Coronary artery (tissue), 2 donors: ENCODE measurements around the gene MYOZ2.
A peak's percentile ranks its signal among the peaks of the same experiment; 100 is the strongest.

Experiments
- DNase-seq: peaks from one replicate; pipeline ENCODE4 v3.0.0-alpha.2; 2017; ENCODE audit warnings: low spot score
- H3K27ac ChIP-seq, 2 donors: fragments of 200-600 bp; sonication (generic); one replicate each; pipeline ENCODE4 v1.5.1; 2016 to 2019
- H3K4me3 ChIP-seq: fragments of 200-600 bp; sonication (generic); 2 replicates; pipeline ENCODE4 v1.5.1; 2016; ENCODE audit warnings: mild to moderate bottlenecking, moderate library complexity
- CTCF ChIP-seq: fragments of 200-600 bp; sonication (generic); IDR thresholded peaks from one replicate; pipeline ENCODE4 v1.5.1; 2019; ENCODE audit warnings: antibody characterized with exemption

MYOZ2 gene

GRCh38 chr4:119111296-119111695 is 24.3 kb upstream of the MYOZ2 start:
- TF ChIP-seq CTCF = no peak
- H3K4me3 ChIP-seq = no peak overlapping the region
- DNase-seq = no peak
- no peak overlapping the region for H3K27ac ChIP-seq

GRCh38 chr4:119113033-119113655 is 22.5 kb upstream of the MYOZ2 start:
- Histone ChIP-seq H3K27ac (peak overlapping the region in 1 of 2 donors; percentile 63), H3K4me3 (no peak overlapping the region)
- no peak for DNase-seq
- no peak for TF ChIP-seq CTCF

DNA sequence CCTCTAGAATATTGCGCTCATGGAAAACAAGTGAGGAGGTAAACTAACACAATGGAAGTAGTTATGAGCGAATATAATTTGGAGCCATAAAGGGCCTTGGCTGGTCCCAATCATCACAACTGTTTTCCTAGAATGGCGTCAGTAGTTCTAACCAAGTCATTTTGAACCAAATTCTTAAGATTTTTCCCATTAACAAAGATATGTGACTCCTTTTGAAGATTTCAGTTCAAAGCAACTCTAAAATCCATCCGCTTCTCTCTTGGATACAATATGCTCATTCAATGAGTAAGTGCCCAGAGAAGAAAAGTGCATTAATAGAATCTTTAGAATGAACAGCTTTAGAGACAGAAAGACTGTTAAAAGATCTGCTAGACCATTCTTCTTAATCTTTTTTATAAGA is 19.6 kb upstream of the MYOZ2 start:
- Histone ChIP-seq H3K4me3 (no peak overlapping the region), H3K27ac (no peak overlapping the region)
- no peak for DNase-seq
- TF ChIP-seq CTCF = no peak

DNA sequence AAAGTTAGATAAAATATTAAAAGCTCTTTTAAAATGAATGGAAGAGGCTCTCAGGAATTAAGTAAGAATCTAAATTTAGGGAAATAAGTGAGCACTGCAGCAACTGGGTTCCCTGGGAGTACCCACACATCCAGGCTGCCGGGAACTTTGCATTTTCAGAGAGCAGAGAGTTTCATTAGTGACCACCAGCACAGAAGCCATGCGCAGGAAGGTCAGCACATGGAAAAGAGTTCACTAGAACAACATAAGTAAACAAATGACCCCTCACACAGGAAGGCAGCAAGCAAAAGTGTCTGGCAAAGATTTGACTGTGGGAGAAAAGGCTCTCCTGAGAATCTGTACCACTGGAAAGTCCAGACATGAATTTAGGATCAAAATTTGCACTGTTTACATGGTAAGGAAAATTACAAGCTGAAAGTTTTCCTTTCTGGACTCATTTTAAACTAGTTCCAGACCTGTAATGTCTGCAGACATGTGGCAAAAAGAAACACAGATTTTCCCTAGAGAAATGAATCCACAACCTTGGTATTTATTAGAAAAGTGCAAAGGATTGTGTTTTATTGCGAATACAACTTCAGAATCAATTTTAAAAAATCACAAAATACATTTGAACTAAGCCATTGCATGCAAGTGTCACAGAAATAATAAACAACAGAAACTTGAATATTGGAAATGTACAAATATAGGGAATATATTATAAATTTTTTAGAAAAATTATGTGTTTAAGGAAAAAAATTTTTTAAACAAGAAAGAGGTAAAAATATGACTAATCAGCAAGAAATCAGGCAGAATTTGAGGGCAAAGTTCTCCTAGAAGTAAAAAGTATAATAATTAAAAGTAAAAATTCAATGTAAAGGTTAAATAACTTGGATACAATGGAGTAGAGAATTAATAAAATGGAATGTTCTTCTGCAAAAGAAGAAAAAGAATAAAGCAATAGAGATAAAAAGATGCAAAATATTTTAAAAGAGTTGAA is 18.4 kb upstream of the MYOZ2 start:
- Histone ChIP-seq H3K4me3 (no peak overlapping the region), H3K27ac (no peak overlapping the region)
- no peak for DNase-seq
- no peak for TF ChIP-seq CTCF

DNA sequence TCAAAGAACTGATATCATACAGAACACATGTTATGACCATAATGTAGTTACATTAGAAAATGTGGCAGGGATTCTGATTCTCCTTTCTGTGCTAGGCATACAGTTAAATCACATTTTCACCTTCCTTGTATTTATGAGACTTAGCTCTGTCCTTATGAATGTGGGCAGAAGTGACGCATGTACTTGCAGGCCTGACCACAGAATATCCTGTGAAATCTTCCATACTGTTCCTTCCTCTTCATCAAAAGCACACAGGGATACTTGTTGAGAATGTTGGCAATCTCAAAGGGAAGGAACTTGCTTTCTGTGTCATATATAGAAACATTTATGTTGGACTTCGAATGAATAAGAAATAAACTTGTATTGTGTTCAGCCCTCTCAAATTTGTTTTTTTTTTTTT is 17.2 kb upstream of the MYOZ2 start:
- H3K4me3 ChIP-seq = no peak overlapping the region

GRCh38 chr4:119124352-119124751 is 11.3 kb upstream of the MYOZ2 start:
- H3K27ac ChIP-seq = no peak overlapping the region
- H3K4me3 ChIP-seq = no peak overlapping the region
- no peak for TF ChIP-seq CTCF
- no peak for DNase-seq

More for the DNA sequence above, 17.2 kb upstream of the MYOZ2 start:
- TF ChIP-seq CTCF = no peak
- no peak overlapping the region for H3K27ac ChIP-seq
- DNase-seq = no peak
